GM18909 (cell line): ENCODE results near the gene TUBB2B.
"Not testable (repeated sequence)": the region's sequence is repeated elsewhere in the genome, so short reads cannot be mapped to it uniquely, and the experiment has no call there.

Source experiments
- ATAC-seq: cut with Tn5 transposase; IDR thresholded peaks from one replicate; pipeline ENCODE4 v1.9.1; 2021; ENCODE audit warnings: mild to moderate bottlenecking; ENCODE audit not compliant: unreplicated experiment, poor library complexity

TUBB2B gene

GRCh38 chr6:3214898-3215297, 12.6 kb downstream of the TUBB2B start:
- no peak for ATAC-seq

GRCh38 chr6:3213334-3213695, 14.1 kb downstream of the TUBB2B start:
- no peak for ATAC-seq

- no peak for ATAC-seq
Observed at GRCh38 chr6:3212261-3212660, 15.2 kb downstream of the TUBB2B start.

- no peak for ATAC-seq
Observed at GRCh38 chr6:3211681-3212080, 15.8 kb downstream of the TUBB2B start.

GRCh38 chr6:3210024-3210610, 17.3 kb downstream of the TUBB2B start:
- ATAC-seq, result peak; percentile 20

- ATAC-seq, result peak; percentile 51
Observed at GRCh38 chr6:3209114-3210023, 18.1 kb downstream of the TUBB2B start.

- no peak for ATAC-seq
Observed at GRCh38 chr6:3208775-3209113, 18.7 kb downstream of the TUBB2B start.

- ATAC-seq, result no peak
Observed at GRCh38 chr6:3208098-3208774, 19.2 kb downstream of the TUBB2B start.

- no peak for ATAC-seq
Observed at GRCh38 chr6:3206339-3207015, 21.0 kb downstream of the TUBB2B start.

- no peak for ATAC-seq
Observed at GRCh38 chr6:3205913-3206312, 21.5 kb downstream of the TUBB2B start.

GRCh38 chr6:3204921-3205320, 22.5 kb downstream of the TUBB2B start:
- no peak for ATAC-seq

- no peak for ATAC-seq
Observed at GRCh38 chr6:3202999-3203696, 24.3 kb downstream of the TUBB2B start.

- ATAC-seq, result no peak
Observed at GRCh38 chr6:3201388-3201787, 26.1 kb downstream of the TUBB2B start.

GRCh38 chr6:3200682-3201081, 26.8 kb downstream of the TUBB2B start:
- ATAC-seq, result no peak

GRCh38 chr6:3199382-3199781, 28.1 kb downstream of the TUBB2B start:
- no peak for ATAC-seq

GRCh38 chr6:3197734-3198133, 29.7 kb downstream of the TUBB2B start:
- ATAC-seq, result not testable (repeated sequence)

- no peak for ATAC-seq
Observed at GRCh38 chr6:3196770-3197169, 30.7 kb downstream of the TUBB2B start.

- no peak for ATAC-seq
Observed at GRCh38 chr6:3195695-3196497, 31.6 kb downstream of the TUBB2B start.

GRCh38 chr6:3195420-3195694, 32.1 kb downstream of the TUBB2B start:
- ATAC-seq, result no peak
